ENCODE data around the gene BIN1.

BIN1 gene

DNA sequence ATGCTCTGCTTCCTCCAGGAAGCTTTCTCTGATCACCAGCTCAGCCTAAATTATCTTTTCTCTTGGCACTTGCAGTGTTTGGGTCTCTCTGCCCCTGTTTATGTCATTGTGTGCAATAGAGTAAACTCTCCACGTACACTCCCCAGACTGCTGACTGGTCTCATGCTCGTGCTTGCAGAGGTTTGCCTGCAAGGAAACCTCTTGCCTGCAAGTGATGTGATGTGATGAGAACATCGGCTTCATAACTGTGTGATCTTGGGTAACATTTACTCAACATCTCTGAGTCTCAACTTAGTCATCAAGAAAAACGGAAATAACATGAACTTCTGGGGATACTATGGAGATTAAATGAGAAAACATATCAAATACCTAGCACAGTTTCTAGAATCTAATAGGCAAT, 92.3 kb downstream of the BIN1 start:
- no peak for DNase-seq

GRCh38 chr2:127014224-127014623, 92.7 kb downstream of the BIN1 start:
- DNase-seq, result no peak

DNA sequence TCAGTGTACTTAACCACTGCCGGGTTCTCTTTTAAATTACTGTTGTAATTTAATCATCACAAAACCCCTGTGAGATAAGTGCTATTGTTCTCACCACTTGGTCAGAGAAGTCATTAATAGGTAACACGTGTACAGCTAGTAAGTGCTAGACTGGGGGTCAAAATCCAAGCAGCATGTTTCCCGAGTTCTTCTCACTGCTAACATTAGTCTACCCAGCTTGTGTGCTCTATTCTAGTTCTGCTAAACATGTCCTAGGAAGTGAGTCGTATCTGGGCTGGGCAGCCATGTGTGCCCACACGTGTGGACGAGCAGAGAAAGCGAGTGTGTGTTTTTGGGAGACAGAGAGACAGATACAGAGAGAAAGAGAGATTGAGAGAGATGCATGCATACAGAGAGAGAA, 94.1 kb downstream of the BIN1 start:
- DNase-seq, result no peak

DNA sequence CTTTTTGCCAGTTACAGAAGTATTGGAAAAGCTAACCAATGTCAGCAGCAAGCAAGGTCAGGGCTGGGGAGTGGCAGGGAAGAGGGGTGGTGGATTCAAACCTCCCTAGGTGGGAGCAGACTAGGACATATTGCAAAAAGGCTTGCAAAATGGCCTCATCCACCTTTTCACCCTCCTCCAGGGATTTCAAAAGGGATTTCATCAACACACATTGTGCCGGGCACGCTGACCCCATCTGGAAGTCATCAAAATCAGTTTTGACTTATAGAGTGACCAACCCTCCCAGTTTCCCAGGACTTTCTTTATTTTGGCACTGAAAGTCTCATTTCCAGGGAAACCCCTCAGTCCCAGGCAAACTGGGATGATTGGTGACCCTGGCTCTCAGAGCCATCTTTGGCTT, 94.7 kb downstream of the BIN1 start:
- DNase-seq, result no peak

GRCh38 chr2:127011796-127012195, 95.2 kb downstream of the BIN1 start:
- DNase-seq, result no peak

DNA sequence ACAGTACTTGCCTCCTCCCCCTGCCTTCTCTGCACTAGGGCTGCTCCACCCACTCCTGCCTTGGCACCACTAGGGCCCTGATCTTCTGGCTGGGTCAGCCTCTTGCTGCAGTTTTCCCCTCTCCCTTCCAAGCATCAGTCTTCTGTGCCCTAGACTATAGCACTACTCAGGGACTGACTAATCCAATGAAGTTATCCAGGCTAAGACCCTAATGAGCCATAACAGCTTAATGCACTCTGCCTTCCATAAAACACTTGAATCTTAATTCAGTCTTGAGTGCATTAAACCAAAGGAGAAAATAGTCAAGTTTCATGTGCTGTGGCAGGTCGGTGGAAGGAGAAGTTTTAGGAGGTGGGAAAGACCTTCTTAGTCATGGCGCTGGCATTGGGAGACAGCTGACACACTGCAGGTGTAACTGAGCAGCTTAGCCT, 95.7 kb downstream of the BIN1 start:
- no peak for DNase-seq

DNA sequence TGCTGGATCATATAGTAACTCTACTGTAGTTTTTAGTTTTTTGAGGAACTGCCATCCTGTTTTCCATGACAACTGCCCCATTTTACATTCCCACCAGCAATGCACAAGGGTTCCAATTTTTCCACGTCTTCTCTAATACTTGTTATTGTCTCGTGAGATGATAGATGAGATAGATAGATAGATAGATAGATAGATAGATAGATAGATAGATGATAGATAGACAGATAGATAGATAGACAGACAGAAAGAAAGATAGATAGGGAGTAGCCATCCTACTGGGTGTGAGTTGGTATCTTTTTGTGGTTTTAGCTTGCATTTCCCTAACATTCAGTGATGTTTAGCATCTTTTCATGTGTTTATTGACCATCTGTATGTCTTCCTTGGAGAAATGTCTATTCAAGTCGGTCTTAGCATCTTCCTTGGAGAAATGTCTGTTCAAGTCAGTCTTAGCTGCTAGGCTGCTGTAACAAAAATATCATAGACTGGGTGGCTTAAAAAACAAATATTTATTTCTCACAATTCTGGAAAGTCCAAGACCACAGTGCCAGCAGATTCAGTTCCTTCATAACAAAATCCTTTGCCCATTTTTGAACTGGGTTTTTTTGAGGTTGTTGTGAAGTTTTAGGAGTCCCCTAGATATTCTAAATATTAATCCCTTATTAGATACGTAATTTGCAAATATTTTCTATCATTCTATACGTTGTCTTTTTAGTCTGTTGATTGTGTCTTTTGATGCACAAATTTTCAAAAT, 98.5 kb downstream of the BIN1 start:
- no peak for DNase-seq

DNA sequence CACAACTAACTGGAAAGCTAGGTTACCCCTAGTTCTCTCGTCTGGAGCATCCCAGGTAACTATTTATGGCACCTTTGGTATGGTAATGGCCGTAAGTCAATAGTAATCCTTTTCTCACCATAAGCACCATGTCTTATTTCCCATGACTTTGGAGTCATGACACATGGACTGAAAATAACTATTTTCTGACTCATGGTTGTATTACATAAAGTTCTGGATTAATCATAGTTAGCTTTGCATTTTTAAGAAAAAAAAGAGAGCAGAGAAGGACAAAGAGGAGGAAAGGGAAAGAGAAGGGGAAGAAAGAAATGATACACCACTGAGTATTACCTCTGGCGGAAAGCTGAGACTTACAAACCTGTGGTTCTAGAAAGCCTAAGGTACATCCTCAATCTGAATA, 99.3 kb downstream of the BIN1 start:
- DNase-seq, result no peak

- no peak for DNase-seq
Observed at GRCh38 chr2:127006962-127007361, 100.0 kb downstream of the BIN1 start.

DNA sequence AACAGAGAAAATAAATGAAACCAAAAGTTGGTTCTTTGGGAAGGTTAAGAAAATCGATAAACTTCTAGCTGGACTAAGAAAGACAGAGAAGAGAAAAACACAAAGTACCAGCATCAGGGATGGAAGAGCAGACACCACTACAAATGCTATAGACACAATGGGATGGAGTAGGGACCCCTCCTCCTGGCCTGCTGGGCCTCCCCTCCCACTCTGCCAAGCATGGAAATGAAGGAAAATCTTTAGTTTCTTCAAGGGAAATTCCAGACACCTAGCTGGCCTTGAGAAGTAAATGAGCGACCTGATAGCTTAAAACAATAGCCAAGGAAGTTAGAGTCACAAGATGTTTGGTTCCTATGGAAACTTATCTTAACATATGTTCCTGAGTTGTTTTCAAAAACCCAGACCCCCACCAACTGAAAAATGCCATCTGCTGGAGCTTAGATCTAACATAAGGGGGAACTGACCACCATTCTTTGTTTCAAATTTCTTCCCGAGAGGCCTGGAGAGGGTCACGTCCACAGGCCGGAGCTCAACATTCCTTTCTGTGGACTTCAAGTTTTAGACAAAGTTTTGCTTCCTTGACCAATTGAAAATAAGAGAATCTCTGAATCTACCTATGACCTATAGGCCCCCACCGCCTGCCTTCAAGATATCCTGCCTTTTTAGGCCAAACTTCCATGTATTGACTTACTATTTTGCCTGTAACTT, 101.9 kb downstream of the BIN1 start:
- no peak for DNase-seq

- DNase-seq, result no peak
Observed at GRCh38 chr2:127003070-127003800, 103.7 kb downstream of the BIN1 start.

GRCh38 chr2:127001751-127002150, 105.2 kb downstream of the BIN1 start:
- no peak for DNase-seq

GRCh38 chr2:127000937-127001336, 106.0 kb downstream of the BIN1 start:
- DNase-seq, result no peak

- DNase-seq, result no peak
Observed at GRCh38 chr2:127000194-127000593, 106.8 kb downstream of the BIN1 start.

DNA sequence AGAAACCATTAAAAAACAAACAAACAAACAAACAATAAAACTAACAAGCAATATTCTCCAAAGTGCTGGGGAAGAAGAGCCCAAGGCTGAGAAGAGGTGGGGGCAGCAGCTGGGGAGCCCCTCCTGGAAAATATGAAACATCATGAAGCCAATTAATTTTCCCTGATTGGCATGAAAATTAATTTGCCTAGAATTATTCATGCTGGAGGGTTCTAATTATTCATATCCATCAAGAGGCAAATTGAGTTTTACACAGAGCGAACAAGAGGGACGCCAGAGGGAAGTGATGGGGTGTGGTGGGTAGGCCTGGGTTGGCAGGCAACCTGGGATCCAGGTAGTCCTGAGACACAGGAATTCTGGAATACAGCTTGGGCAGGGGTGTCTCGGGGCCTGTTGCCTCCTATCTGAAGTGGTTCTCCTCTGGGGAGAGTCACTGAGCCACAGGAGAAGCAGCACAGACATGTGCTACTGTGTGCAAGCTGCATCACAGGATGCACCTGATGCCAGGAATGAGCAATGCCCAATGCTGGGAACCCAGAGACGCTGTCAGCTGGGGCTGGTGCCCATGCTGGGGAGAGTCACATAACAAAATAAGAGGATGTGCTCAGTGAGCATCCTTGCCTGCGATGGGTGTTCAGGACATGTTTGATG, 107.7 kb downstream of the BIN1 start:
- DNase-seq, result no peak

DNA sequence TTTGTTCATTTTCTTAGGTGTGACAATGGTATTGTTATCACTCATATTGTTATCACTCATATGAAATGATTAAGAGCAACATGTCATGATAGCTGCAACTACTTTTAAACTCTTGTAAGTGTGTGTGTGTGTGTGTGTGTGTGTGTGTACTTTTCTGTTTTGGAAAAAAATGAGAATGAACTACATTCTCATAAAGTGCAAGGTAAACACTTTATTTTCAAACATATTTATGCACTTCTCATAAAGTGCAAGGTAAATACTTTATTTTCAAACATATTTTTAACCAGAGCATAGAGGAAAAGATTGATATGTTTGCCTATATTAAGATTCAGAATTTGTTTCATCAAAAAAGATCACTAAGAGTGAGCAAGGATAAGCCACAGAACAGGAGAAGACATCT, 108.5 kb downstream of the BIN1 start:
- DNase-seq, result no peak

Measured in COR-L47 (cell line).